NCI-H524 (cell line): Measurements from ENCODE around the gene JAZF1.

Experiments
- DNase-seq, 2 experiments: peaks; one replicate each; lab custom pipeline; 2025; lab: John Stamatoyannopoulos, UW

JAZF1 gene

DNA sequence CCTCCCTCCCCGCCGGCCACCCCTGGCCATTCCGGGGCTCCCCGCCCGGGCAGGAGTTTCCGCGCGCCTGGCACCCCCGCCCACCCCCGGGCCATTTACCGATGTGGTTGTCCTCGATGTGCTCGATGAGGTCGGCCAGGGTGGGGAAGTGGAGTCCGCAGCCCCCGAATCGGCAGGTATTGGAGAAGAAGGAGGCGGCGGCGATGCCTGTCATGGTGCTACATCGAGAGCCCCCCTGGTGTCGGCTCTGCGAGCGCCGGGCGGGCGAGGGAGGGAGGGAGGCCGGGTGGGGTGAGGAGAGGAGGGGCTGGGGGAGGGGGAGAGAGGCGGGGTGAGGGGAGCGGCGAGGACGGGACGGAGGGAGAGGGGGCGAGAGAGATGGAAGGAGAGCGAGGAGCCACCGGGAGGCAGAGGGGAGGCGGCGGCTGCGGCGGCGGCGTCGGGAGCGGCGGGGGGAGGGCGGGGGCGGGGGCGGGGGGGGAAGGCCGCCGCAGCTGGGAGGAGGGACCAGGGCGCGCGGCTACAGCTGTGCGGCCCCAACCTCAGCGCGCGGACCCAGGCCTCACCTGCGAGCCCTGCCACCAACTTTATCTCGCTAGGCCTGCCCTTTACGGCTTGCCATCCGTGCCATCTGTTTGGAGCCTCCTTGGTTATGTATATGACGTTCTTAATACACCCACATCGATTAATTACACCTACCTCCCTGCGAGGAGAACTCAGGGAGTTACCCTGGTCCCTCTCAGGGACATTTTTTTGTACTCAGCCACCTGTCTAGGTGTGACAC, at the start of gene JAZF1:
JAZF1 (minus strand) TSS at position 432 of the 784 bp plus-strand sequence.
- DNase-seq, result peak; percentile 29 to 60

DNA sequence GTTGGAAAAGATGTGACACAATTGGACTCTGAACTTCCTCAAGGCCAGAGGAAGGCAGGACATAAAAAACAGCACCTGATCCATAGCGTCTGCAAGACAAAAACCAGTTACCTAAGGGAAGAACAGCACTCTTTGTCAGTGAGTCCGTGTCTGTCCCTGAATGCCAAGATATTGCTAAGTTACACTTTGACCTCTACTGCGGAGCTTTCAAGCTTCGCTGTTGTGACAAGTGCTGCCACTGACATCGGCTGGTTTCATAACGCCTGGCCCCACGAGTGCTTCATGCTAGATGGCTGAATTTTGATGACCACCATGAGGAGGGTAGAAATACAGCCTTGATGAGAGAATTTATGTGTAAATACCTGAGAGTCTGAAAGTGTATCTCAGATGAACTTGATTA, 49.7 kb upstream of the JAZF1 start:
- DNase-seq, result no peak

DNA sequence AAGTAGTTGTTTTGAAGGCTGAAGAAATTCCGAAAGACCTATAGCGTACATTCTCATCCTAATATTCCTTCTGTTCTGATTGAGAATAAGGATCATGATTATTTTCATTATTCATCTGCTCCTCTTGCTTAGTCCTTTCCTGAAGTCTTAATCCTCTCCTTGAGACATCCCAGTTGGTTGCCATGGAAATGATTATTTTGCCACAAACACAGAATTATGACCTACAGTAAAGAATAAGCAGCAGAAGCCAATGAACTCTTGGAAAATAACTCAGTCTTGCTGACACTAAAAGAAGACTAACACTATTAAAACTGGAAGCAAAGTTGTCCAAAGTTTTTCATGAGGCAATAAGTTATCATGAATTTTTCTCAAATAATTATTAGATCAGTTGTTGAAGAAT, 47.8 kb upstream of the JAZF1 start:
- peak in 1 of 2 experiments; percentile 45 for DNase-seq

DNA sequence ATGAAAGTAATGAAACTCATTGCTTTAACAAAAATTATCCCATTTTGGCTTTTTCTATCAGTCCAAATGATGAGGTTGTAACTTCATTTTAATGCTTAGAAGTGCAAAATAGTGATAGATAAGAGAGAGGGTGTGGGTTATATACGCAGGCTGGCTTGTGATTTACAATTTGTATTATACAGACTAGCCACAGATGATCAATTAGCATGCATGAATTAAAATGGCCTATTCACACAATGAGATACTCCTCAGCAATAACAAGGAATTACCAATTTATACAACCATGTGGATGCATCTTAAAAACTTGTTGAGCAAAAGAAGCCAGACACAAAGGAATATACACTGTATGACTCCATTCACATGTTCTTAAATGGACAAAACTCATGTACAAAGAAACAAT, 45.4 kb upstream of the JAZF1 start:
- DNase-seq, result no peak

DNA sequence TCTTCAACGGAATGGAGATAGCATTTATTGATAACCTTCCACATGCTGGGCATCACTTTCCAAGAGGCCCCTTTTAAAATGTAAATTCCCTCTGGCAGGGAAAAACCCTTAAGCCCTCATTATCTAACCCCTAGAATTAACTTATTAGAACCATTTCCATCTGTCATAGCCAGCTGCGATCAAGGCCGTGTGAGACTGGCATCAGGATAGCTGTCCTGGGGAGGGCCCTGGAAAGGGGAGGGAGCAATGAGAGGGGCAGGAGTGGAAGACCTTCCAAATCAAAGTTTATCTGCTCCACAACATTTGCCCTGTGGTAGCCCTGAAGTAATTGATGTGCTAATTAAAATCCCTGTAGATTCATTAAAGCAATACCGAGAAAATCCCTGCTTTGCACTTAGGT, 45.0 kb upstream of the JAZF1 start:
- peak; percentile 80 to 91 for DNase-seq

DNA sequence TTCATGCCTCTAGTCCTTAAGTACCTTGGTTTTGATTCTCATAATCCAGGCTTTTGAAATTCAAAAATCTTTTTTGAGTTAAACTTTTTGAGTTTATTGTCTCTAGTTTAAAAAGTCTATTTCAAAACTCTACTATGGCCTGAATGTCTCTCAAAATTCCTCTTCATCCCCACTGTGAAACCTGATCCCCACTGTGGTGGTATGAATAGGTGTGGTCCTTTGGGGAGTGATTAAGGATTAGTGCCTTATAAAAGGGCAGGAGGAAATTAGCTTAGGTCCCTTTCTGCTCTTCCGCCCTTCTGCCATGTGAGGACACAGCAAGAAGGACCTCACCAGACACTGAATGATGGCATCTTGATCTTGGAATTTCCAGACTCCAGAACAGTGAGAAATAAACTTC, 44.1 kb upstream of the JAZF1 start:
- DNase-seq, result peak; percentile 53 to 76

DNA sequence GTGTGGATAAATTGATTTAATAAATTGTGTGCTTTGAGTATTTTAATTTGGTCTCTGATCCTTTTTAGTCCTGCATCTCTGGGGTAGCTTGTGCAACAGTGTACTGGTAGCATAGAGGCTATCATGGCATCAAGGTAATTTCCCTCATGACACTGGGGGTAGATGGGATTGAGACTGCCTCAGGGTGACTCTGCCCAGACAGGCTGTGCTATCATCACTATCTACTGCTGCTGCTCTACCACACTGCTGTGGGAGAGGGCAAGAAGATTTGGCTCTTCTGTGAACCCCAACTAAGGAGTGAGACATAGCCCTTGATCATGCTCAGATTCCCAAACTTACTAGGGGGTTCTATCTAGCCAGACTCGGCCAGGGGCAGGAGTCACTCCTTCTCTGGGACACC, 43.6 kb upstream of the JAZF1 start:
- DNase-seq, result no peak

DNA sequence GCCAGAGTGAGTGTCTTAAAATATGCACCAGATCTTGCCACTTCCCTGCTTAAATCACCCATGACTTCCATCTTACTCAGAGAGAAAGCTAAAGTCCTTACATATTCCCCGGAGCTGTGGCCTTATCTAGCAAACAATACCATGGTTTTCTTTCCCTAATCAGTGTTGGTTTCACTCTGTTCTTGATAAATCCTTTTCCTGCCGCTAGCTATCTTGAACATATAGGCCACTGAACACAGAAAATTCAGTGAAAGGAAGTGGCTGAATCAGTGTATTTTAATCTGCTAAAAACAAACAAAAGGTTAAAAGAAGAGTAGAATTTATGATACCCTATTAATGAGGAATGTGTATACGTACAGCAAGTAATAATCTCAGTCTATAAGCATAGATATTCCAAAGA, 42.0 kb upstream of the JAZF1 start:
- no peak for DNase-seq

DNA sequence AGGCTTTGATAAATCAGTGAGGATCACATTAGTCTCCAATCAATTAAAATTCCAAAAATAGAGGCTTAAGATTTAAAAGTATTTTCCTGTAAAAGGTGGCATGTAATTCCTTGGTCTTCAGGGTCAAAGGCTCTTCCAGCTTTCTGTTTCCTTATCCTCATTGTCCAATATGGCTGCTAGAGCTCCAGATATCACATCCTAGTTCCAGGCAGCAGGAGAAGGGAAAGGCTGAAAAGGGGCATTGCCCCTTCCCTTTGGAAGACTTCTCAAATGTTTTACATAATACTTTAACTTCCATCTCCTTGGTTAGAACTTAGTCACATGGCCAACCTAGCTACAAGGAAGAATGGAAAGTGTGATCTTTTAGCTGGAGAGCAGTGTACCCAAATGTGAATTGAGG, 39.2 kb upstream of the JAZF1 start:
- DNase-seq, result no peak

DNA sequence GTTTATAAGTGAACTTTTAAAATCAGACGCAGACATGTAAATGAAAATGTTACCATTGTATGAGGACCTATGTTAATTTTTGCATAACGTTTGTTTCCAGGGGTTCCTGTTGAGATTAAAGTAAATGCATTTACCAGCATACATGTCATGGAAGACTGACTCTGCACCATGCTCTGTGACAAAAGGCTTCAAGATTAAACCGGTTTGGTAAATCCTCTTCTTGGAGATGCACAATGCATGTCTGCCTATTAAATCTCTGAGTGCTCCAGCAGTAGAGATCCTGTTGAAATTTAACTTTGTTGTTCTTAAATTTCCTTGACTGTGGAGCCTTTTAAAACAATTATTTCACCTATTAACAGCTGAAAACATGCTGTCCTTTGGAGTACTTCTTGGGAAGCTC, 36.5 kb upstream of the JAZF1 start:
- peak in 1 of 2 experiments; percentile 32 for DNase-seq

DNA sequence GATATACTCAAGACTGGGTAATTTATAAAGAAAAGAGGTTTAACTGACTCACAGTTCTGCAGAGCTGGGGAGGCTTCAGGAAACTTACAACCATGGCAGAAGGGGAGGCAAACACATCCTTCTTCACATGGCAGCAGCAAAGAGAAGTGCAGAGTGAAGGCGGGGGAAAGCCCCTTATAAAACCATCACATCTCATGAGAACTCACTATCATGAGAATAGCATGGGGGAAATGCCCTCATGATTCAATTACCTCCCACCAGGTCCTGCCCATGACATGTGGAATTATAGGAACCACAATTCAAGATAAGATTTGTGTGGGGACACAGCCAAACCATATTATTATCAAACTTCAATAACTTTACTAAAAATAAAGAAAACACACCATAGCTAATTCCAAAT, 30.4 kb upstream of the JAZF1 start:
- DNase-seq, result no peak

DNA sequence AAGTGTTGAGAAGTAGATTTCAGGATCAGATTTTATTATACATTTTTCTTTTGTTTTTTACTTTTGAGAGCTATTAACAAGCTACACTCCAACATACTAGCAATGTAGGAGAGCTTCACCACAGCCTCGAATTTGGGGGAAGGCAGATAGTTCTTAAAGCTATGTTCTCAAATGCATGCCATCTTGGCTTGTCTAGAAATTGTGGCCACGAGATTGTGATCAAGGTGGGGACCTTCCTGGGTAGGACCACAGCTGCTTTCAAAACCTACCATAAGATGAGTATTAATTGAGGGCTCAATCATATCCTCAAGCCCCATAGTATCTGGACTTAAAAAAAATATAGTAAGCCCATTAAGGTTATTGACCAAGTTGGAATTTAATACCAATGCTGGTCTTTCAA, 27.9 kb upstream of the JAZF1 start:
- DNase-seq, result no peak

DNA sequence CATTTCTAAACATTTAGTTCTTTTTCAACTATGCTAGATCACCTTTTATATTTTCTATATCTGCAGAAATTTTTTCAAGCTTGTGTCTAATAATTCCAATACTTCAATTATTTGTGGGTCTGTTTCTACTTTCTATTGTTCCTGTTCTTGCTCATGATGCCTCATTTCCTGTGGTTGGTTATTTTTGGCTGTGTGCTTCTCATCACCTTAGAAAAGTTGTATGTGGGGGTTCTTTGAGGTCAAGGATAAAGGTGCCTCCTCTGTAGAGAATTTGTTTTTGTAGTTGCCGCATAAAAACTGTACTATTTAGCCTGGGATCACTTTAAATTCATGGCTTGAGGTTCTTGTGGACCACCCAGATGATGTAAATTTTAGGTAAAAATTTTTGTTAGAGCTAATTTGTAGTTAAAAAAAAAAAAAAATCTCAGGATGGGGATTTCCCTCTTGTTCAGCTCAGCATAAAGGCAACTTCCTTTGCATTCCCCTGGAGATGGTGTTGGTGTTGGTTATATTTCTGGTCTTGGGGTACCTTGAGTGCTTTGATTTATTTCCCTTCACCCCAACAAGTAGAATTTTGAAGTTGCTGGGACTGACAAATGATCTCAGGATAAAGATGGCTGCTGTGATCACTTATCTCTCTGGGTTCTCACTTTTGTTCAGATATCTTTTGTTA, 27.0 kb upstream of the JAZF1 start:
- DNase-seq, result no peak

DNA sequence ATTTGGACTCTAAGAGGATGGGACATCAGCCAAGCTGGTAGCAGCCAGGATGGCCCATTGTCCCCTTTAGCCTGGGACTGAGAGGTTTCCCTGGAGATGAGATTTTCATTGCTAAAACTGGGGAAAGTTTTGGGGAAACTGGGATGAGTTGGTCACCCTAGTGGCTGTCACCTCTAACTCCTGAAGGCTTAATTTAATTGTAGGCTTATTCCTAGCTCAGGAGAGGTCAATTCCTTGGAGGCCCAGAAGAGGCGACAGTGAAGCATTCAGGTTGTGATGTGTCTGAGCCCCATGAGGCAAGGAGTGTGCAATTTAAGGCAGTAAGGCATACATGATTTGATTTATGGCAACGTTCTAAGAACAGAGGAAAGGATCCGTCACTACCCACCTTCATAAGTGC, 24.9 kb upstream of the JAZF1 start:
- no peak for DNase-seq

DNA sequence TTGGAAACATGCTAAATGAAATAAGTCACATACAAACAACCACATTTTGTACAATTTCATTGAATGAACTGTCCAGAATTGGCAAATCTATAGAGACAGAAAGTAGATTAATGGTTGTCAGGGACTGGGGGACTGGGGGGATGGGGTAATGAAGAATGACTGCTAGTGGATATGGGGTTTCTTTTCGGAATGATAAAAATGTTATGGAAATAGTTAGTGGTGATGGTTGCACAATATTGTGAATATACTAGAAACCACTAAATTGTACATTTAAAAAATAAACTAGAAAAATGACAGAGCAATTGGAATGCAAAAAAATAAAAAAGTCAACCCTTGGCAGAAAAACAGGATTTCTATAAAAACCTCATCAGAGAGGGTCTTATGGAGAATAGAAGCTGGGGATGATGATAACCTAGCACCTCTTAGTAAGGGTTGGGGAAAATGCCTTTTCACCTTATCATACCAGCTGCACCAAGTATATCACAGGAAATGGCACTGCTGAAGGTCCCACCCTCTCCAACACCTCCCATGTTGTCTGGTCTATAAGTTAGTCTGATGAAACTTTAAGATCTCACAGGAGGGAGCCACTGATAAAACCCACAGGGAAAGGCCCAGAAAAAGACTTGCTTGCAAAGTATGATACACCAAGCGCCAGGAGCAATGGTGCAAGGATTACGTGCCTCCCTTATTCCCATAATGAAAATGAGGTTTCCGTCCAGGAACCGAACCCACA, 23.1 kb upstream of the JAZF1 start:
- no peak for DNase-seq

DNA sequence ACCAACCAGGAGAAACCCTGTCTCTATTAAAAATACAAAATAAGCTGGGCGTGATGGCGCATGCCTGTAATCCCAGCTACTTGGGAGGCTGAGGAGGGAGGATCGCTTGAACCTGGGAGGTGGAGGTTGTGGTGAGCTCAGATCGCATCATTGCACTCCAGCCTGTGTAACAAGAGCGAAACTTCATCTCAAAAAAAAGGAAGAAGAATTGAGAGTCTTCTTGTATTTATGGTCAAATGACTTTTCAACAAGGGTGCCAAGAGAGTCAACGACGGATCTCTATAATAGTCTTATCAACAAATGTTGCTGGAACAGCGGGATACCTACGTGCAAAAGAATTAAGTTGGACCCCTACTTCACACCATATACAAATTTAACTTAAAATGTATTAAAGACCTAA, 21.6 kb upstream of the JAZF1 start:
- DNase-seq, result no peak

DNA sequence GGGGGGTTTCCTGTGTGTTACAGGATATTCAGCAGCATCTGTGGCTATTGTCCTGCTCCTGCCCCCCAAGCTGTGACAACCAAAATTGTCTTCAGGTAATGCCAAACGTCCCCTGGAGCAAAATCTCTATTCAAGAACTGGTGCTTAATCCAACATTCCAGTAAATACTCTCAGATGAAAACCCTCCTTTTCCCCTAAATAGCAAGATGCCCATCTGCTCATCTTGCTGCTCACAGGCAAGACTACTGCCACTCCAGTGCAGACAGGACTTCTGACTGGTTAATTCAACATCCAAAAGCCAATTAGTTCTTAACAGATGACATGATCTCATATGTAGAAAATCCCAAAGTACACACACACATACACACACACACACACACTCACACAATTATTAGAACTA, 20.5 kb upstream of the JAZF1 start:
- DNase-seq, result peak; percentile 21 to 76

DNA sequence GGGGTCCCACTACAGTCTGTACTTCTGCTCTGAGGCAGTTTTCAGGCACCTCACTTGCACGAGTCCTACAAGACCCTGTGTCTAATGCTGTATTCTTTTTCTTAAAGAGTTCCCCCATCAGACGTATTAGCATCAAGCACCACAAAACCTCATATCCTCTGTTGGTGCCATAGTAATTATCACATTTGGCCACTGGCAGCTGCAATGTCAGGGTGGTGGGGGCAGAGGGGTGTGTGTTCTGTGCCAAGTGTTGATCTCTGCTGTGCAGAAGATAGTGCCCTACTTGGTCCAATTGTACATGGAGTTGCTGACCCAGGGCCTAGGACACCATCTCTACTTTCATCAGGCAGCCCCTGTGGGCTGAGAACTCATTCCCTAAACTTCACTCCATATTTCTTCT, 20.0 kb upstream of the JAZF1 start:
- no peak for DNase-seq

DNA sequence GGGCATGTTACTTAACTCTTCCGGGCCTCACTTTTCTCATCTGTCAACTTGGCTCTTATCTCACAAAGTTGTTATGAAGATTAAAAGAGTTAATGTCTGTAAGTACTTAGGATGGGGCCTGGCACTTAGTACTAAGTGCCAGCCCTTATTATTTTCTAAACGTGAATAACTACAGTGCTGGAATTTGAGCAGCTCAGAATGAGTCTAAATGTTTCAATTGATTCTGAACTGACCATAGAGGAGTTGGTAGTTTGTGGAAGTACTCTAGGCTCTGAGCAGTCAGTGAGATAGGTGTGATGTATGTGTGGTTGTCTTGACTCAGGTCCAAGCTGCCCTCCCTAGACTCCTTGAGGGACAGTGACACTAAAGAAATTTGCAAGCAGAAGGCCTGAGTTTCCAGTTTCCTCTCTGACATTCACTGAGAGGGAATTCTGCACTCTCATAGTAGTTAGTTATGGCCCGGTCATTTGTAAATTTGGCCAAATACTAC, 18.5 kb upstream of the JAZF1 start:
- DNase-seq, result no peak

DNA sequence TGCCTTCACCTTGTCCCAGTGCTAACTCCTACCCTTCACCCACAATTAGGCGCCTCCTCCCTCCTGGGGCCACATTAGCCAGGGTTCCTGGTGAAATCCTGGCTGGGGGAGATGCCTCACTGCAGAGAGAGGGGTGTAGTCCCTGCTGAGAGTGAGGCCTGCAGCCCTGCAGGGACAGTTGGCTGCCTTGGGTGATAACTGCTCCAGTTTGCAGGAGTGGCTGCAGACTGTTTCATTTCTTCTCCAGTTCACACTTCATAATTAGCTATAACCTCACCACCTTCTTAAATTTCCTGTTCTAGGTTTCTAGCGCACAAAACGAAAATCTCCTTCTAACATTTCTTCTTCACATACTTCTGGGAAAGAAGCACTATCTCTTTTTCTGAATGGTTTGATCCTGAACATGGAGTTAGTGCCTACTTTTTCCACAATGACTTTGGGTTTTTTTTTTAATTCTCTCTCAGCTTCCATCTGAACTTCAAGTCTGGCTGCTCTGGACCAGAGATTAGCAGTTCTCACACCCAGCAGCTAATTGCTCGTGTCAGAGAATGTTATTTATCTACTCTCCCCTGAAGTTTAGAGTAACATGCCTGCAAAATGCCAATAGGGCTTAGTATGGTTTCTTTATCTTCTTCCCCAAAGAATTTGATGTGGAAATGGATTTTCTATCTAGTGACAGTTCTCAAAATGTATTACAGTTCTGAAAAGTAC, 15.5 kb upstream of the JAZF1 start:
- no peak for DNase-seq

DNA sequence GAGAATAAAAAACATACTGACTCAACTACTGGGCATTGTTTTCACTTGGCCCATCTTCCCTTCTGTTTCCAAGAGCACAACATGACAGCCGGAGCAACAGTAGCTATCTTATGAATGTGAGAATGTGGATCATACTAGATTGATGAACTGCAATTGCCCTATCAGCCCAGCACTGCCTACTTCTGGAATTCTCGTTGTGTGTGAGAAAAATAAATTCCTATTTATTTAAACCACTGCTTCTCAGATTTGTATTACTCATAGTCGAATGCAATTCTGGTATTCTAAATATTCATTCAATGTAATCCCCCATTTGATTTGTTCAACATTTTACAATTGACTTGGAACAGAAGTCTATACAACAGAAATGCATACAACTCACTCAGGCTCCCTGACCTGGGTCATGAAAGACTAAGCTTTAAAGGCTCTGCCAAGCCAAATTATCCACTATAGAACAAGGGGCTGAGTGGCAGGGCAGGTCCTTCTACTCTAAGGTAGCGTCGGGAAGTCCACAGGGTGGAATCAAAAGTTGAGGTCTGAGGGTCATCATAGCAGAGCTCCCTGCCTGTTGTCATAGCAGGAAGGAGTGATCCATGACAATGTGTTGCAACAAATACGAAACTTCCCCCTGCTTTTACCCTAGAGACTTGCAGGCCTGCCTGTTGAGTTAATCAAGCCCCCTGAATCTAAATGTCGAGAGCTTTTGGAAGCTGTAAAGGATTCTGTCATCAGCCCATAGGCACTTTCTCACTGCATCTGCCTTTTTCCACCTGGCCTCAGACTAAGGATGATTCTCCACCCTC, 12.4 kb upstream of the JAZF1 start:
- no peak for DNase-seq
